ENCODE data around the gene MYEF2. TPM values are rescaled to one million over a fixed set of nuclear protein-coding genes. Genes with fewer than 3 reads are reported as not detected.

The MYEF2 gene
- total RNA-seq, 1 experiment from 2014 or later: 111 TPM

DNA sequence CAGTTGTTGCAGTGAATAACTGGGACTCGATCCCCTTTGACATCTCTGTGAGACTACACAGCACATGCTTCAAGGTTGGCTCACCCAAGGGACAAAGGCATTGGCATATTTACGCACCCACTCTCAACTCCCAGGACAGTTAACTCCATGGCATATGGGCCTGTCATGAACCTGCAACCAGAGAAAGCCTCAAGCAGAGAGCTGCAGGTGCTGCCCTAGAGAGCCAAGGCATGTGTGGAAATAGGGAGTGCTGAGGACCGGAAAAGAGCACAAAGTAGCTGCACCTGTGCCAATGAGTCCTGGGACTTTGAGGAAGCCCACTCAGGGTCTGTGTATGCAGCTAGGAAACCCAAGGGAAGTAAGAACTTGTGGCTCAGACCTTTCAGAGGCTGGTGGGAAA is 90.3 kb downstream of the MYEF2 start:
- Mint-ChIP-seq H3K9me3 (peaks cover 23% of the 10 kb centered on the region), H3K27ac (no peak overlapping the region), H3K36me3 (peaks cover 14% of the 10 kb centered on the region), H3K27me3 (ENCODE audit: low read depth) (no peaks in the 10 kb centered on the region; the same call in 1 of the 2 replicates), H3K4me3 (no peak overlapping the region), H3K4me1 (peaks cover 5% of the 10 kb centered on the region)
- ChIA-PET POLR2A (no interaction called here), CTCF (interaction anchor here (0.9 kb wide), 1 partner anchor 24 kb away, joined by 3 read pairs; no protein-coding TSS in a partner anchor)
- TF ChIP-seq GTF2I (CRISPR knock-in tag; conservative IDR thresholded peaks at IDR 0.05) (no peak), ZNF396 (CRISPR knock-in tag; IDR thresholded peaks at IDR 0.05; ENCODE audit: borderline replicate concordance) (no peak), PRRX2 (CRISPR knock-in tag; IDR thresholded peaks at IDR 0.05) (no peak), CREM (CRISPR knock-in tag; IDR thresholded peaks at IDR 0.05) (no peak), SMAD3 (CRISPR knock-in tag; IDR thresholded peaks at IDR 0.05; ENCODE audit: borderline replicate concordance) (no peak), NR3C1 (CRISPR knock-in tag; conservative IDR thresholded peaks at IDR 0.05; ENCODE audit: low read depth) (no peak), ZNF263 (CRISPR knock-in tag; IDR thresholded peaks at IDR 0.05; ENCODE audit: low read depth) (no peak), ZNF219 (CRISPR knock-in tag; IDR thresholded peaks at IDR 0.05; ENCODE audit: borderline replicate concordance) (no peak), ESRRA (CRISPR knock-in tag; IDR thresholded peaks at IDR 0.05; ENCODE audit: borderline replicate concordance) (no peak), RELA (CRISPR knock-in tag; IDR thresholded peaks at IDR 0.05; ENCODE audit: borderline replicate concordance) (no peak), KAT7 (CRISPR knock-in tag; IDR thresholded peaks at IDR 0.05; ENCODE audit: borderline replicate concordance) (no peak), TP53 (CRISPR knock-in tag; IDR thresholded peaks at IDR 0.05) (no peak), TEAD4 (CRISPR knock-in tag; IDR thresholded peaks at IDR 0.05) (no peak), NFYB (CRISPR knock-in tag; conservative IDR thresholded peaks at IDR 0.05; ENCODE audit: low read depth) (no peak), ZNF138 (CRISPR knock-in tag; conservative IDR thresholded peaks at IDR 0.05) (no peak), ATF1 (CRISPR knock-in tag; IDR thresholded peaks at IDR 0.05) (no peak)
- TF ChIP-seq, protein P1, sequence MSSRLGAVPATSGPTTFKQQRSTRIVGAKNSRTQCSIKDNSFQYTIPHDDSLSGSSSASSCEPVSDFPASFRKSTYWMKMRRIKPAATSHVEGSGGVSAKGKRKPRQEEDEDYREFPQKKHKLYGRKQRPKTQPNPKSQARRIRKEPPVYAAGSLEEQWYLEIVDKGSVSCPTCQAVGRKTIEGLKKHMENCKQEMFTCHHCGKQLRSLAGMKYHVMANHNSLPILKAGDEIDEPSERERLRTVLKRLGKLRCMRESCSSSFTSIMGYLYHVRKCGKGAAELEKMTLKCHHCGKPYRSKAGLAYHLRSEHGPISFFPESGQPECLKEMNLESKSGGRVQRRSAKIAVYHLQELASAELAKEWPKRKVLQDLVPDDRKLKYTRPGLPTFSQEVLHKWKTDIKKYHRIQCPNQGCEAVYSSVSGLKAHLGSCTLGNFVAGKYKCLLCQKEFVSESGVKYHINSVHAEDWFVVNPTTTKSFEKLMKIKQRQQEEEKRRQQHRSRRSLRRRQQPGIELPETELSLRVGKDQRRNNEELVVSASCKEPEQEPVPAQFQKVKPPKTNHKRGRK (CRISPR knock-in tag; IDR thresholded peaks at IDR 0.05; ENCODE audit: borderline replicate concordance): no peak
- TF ChIP-seq, protein P2, sequence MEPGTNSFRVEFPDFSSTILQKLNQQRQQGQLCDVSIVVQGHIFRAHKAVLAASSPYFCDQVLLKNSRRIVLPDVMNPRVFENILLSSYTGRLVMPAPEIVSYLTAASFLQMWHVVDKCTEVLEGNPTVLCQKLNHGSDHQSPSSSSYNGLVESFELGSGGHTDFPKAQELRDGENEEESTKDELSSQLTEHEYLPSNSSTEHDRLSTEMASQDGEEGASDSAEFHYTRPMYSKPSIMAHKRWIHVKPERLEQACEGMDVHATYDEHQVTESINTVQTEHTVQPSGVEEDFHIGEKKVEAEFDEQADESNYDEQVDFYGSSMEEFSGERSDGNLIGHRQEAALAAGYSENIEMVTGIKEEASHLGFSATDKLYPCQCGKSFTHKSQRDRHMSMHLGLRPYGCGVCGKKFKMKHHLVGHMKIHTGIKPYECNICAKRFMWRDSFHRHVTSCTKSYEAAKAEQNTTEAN (CRISPR knock-in tag; IDR thresholded peaks at IDR 0.05): no peak
- ATAC-seq: no peak
- no peak for DNase-seq (ENCODE audit: low spot score)

DNA sequence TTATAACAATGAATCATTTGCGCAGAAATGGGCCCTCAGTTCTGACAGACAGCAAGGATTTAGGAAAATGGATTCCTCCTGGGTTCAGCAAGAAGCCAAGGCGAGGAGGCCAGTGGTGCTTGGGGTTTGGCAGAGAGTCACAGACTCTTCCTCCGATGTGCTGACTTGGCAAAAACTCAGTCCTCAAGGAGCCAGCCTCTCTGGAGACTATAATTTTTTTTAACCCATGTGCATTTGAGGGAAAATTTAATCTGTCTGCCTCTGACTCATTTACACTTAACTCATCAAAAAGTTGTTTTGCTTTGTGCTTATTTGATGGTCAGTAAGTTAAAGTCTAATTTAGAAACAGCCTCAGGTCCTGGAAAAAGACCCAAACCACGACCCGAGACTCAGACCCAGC is 91.5 kb downstream of the MYEF2 start:
- H3K27ac Mint-ChIP-seq: no peak overlapping the region
- peaks cover 14% of the 10 kb centered on the region for H3K36me3 Mint-ChIP-seq
- no peaks in the 10 kb centered on the region; the same call in 1 of the 2 replicates for H3K27me3 Mint-ChIP-seq (ENCODE audit: low read depth)
- CTCF ChIA-PET: no interaction called here
- peaks cover 5% of the 10 kb centered on the region for H3K4me1 Mint-ChIP-seq
- DNase-seq (ENCODE audit: low spot score) (no peak), ATAC-seq (no peak)
- TF ChIP-seq, protein P3, sequence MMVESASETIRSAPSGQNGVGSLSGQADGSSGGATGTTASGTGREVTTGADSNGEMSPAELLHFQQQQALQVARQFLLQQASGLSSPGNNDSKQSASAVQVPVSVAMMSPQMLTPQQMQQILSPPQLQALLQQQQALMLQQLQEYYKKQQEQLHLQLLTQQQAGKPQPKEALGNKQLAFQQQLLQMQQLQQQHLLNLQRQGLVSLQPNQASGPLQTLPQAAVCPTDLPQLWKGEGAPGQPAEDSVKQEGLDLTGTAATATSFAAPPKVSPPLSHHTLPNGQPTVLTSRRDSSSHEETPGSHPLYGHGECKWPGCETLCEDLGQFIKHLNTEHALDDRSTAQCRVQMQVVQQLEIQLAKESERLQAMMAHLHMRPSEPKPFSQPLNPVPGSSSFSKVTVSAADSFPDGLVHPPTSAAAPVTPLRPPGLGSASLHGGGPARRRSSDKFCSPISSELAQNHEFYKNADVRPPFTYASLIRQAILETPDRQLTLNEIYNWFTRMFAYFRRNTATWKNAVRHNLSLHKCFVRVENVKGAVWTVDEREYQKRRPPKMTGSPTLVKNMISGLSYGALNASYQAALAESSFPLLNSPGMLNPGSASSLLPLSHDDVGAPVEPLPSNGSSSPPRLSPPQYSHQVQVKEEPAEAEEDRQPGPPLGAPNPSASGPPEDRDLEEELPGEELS (CRISPR knock-in tag; IDR thresholded peaks at IDR 0.05): no peak
- TF ChIP-seq NFYB (CRISPR knock-in tag; conservative IDR thresholded peaks at IDR 0.05; ENCODE audit: low read depth): no peak
- H3K4me3 Mint-ChIP-seq: no peak overlapping the region
- POLR2A ChIA-PET: no interaction called here
- peaks cover 23% of the 10 kb centered on the region for H3K9me3 Mint-ChIP-seq

DNA sequence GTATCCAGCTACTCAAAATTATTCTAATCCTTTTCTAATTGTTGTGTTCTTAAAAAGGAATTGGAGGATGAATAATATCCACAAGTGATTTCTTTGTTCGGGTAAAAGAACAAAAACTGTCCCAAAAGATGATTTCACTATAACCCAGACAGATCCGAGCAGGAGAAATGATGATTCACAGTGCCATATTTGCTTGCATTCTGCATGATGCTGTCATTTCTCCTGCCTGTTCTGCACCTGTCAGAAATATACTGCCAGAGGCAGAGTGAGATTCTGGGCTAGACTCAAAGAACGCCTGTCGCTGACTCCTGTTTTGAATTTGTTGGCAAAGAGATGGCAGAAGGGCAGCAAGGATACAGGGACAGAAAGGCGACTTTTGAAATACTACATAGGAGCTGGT is 92.0 kb downstream of the MYEF2 start:
- CTCF ChIA-PET: interaction anchor here (1.4 to 2.2 kb wide), 4 partner anchors 57 to 614 kb away, joined by 6 to 38 read pairs (median 11); no protein-coding TSS in a partner anchor

More for the DNA sequence above, 92.0 kb downstream of the MYEF2 start:
- no peaks in the 10 kb centered on the region; the same call in 1 of the 2 replicates for H3K27me3 Mint-ChIP-seq (ENCODE audit: low read depth)
- H3K36me3 Mint-ChIP-seq: peaks cover 14% of the 10 kb centered on the region
- no peak overlapping the region for H3K4me3 Mint-ChIP-seq
- TF ChIP-seq, protein P4, sequence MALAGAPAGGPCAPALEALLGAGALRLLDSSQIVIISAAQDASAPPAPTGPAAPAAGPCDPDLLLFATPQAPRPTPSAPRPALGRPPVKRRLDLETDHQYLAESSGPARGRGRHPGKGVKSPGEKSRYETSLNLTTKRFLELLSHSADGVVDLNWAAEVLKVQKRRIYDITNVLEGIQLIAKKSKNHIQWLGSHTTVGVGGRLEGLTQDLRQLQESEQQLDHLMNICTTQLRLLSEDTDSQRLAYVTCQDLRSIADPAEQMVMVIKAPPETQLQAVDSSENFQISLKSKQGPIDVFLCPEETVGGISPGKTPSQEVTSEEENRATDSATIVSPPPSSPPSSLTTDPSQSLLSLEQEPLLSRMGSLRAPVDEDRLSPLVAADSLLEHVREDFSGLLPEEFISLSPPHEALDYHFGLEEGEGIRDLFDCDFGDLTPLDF (CRISPR knock-in tag; IDR thresholded peaks at IDR 0.05): no peak
- TF ChIP-seq, protein P5, sequence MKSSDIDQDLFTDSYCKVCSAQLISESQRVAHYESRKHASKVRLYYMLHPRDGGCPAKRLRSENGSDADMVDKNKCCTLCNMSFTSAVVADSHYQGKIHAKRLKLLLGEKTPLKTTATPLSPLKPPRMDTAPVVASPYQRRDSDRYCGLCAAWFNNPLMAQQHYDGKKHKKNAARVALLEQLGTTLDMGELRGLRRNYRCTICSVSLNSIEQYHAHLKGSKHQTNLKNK (CRISPR knock-in tag; IDR thresholded peaks at IDR 0.05): no peak
- no peak for TF ChIP-seq PRRX2 (CRISPR knock-in tag; IDR thresholded peaks at IDR 0.05)
- no peak for TF ChIP-seq SMAD3 (CRISPR knock-in tag; IDR thresholded peaks at IDR 0.05; ENCODE audit: borderline replicate concordance)
- TF ChIP-seq ZNF219 (CRISPR knock-in tag; IDR thresholded peaks at IDR 0.05; ENCODE audit: borderline replicate concordance): no peak
- TF ChIP-seq GTF2I (CRISPR knock-in tag; conservative IDR thresholded peaks at IDR 0.05): no peak
- TF ChIP-seq ZNF317 (CRISPR knock-in tag; IDR thresholded peaks at IDR 0.05; ENCODE audit: borderline replicate concordance, low read depth): no peak
- no peak for TF ChIP-seq NFYB (CRISPR knock-in tag; conservative IDR thresholded peaks at IDR 0.05; ENCODE audit: low read depth)
- TF ChIP-seq, protein P6, sequence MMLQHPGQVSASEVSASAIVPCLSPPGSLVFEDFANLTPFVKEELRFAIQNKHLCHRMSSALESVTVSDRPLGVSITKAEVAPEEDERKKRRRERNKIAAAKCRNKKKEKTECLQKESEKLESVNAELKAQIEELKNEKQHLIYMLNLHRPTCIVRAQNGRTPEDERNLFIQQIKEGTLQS (CRISPR knock-in tag; conservative IDR thresholded peaks at IDR 0.05): no peak
- no peak for TF ChIP-seq ZNF121 (CRISPR knock-in tag; IDR thresholded peaks at IDR 0.05)
- TF ChIP-seq, protein P1 (CRISPR knock-in tag; IDR thresholded peaks at IDR 0.05; ENCODE audit: borderline replicate concordance): no peak
- no peak for DNase-seq (ENCODE audit: low spot score)
- no peak for ATAC-seq
- H3K4me1 Mint-ChIP-seq: peaks cover 5% of the 10 kb centered on the region
- H3K9me3 Mint-ChIP-seq: peaks cover 23% of the 10 kb centered on the region
- POLR2A ChIA-PET: no interaction called here
- H3K27ac Mint-ChIP-seq: no peak overlapping the region

All from WTC11 (cell line).